ENCODE results near the gene HOXA6.

GRCh38 chr7:27141923-27142579, 5.5 kb downstream of the HOXA6 start:
- TF ChIP-seq CTCF (IDR thresholded peaks at IDR 0.05) (peak; percentile 33), EZH2 (IDR thresholded peaks at IDR 0.05) (no peak)

Measured in neural progenitor cell (in vitro differentiated cells).